Activated naive CD8-positive, alpha-beta T cell treated with anti-CD3 and anti-CD28 coated beads for 36 hours (primary cell): ENCODE measurements around the gene SPATC1L. TPM values are rescaled to one million over a fixed set of nuclear protein-coding genes. Genes with fewer than 3 reads are reported as not detected.
"Not testable (repeated sequence)": the region's sequence is repeated elsewhere in the genome, so short reads cannot be mapped to it uniquely, and the experiment has no call there.

Experiments
- DNase-seq: peaks from one replicate; pipeline ENCODE4 v3.0.0; 2021
- H3K27ac Mint-ChIP-seq: one replicate; pipeline ENCODE4 v1.8.0; 2022; ENCODE audit warnings: mild to moderate bottlenecking, moderate library complexity, mixed read lengths
- H3K27me3 Mint-ChIP-seq: one replicate; pipeline ENCODE4 v1.8.0; 2022; ENCODE audit warnings: mild to moderate bottlenecking, mixed read lengths
- H3K36me3 Mint-ChIP-seq: one replicate; pipeline ENCODE4 v1.8.0; 2021; ENCODE audit warnings: mild to moderate bottlenecking, mixed read lengths
- H3K4me1 Mint-ChIP-seq: one replicate; pipeline ENCODE4 v1.8.0; 2021; ENCODE audit warnings: mixed read lengths
- H3K4me3 Mint-ChIP-seq: one replicate; pipeline ENCODE4 v1.8.0; 2022; ENCODE audit warnings: mild to moderate bottlenecking, moderate library complexity, mixed read lengths
- H3K9me3 Mint-ChIP-seq: one replicate; pipeline ENCODE4 v1.8.0; 2022; ENCODE audit warnings: mixed read lengths
- total RNA-seq, 2 experiments: library from RNA; stranded (reverse); gene quantifications; one replicate each; pipeline ENCODE4 v1.2.3, GENCODE V29; 2021

Gene SPATC1L
- total RNA-seq, 2 experiments from 2014 or later, result 6.3 to 6.9 TPM

DNA sequence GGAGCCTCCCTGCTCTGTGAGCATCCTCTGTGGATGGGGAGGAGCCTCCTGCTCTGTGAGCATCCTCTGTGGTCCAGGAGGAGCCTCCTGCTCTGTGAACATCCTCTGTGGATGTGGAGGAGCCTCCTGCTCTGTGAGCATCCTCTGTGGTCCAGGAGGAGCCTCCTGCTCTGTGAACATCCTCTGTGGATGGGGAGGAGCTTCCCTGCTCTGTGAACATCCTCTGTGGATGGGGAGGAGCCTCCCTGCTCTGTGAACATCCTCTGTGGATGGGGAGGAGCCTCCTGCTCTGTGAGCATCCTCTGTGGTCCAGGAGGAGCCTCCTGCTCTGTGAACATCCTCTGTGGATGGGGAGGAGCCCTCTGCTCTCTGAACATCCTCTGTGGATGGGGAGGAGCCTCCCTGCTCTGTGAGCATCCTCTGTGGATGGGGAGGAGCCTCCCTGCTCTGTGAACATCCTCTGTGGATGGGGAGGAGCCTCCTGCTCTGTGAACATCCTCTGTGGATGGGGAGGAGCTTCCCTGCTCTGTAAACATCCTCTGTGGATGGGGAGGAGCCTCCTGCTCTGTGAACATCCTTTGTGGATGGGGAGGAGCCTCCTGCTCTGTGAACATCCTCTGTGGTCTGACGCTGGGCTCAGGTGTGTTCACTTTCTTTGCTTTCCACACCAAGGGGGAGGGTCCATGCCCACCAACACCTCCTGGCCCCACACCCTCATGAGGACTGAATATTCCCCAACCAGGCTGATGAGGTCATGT lies 13.6 kb downstream of the SPATC1L start:
- not testable (repeated sequence) for H3K27me3 Mint-ChIP-seq, H3K4me3 Mint-ChIP-seq, H3K4me1 Mint-ChIP-seq, H3K27ac Mint-ChIP-seq, DNase-seq
- Mint-ChIP-seq H3K36me3 (peaks cover 11% of the 10 kb centered on the region), H3K9me3 (peaks cover 12% of the 10 kb centered on the region)

DNA sequence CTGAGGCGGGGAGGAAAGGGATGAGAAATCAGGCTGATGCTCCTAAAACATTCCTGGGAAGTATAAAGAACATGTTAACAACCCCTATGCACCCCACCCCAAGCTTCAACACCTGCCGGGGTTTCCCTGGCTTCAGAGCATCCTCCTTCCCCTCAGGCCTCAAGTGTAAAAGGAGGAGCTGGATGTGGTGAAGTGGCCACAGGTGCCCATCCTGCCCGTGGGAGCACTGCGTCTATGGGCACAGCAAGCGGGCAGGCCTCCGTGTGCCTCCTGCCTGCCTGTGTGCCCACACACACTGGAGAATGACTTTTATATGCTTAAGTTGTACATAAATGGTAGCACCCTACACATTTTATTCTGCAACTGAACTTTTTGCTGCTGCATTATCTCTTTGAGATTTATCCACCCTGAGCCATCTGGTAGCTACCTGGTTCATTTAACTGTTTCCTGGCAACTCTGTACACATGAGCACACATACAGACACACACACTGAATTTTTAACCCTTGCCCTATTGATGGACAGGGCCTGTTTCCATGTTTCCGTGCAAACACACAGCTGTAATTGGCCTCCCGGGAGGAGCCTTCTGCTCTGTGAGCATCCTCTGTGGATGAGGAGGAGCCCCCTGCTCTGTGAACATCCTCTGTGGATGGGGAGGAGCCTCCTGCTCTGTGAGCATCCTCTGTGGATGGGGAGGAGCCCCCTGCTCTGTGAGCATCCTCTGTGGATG lies 15.4 kb downstream of the SPATC1L start:
- Mint-ChIP-seq H3K27ac (no peak overlapping the region), H3K4me1 (no peaks in the 10 kb centered on the region), H3K4me3 (no peak overlapping the region), H3K27me3 (no peaks in the 10 kb centered on the region), H3K9me3 (peaks cover 3% of the 10 kb centered on the region), H3K36me3 (no peaks in the 10 kb centered on the region)
- no peak for DNase-seq

DNA sequence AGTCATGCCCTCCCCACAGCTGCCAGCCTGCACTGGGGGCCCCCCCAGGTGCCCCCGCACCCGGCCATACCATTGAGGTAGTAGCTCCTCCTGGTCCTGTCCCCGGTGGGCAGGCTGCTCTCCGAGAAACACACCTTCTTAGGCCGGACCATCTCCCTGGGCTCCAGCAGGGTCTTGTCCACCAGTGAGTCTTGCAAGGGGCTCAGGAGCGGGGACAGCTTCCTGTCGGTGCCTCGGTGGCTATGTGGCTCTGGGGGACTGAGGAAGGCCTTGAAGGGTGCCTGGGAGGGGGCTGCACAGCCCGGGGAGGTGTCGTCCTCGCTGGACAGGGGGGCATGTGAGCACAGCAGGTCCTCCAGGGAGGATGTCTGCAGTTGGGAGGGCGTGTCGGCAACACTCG lies 16.0 kb downstream of the SPATC1L start:
- no peak for DNase-seq
- H3K27me3 Mint-ChIP-seq, result no peaks in the 10 kb centered on the region
- no peaks in the 10 kb centered on the region for H3K4me1 Mint-ChIP-seq
- no peak overlapping the region for H3K4me3 Mint-ChIP-seq
- H3K36me3 Mint-ChIP-seq, result no peaks in the 10 kb centered on the region
- H3K9me3 Mint-ChIP-seq, result no peaks in the 10 kb centered on the region
- no peak overlapping the region for H3K27ac Mint-ChIP-seq

DNA sequence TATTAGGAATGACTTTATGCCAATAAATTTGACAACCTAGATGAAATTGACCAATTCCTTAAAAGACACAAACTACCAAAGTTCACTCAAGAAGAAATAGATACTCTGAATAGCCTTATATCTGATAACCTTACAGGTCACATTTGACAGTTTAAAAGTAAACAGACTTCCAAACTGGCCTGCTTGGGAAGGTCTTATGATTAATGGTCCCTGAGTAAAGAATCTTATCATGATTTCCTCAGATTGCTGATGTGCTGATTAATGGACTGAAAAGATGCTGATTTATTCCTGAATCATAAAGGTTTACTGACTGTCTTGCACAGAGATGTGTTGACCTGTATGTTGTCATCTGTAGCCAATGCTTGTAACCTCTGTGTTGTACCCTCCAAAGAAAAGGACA lies 19.2 kb downstream of the SPATC1L start:
- no peak overlapping the region for H3K4me3 Mint-ChIP-seq
- no peak for DNase-seq
- H3K9me3 Mint-ChIP-seq, result no peaks in the 10 kb centered on the region
- H3K4me1 Mint-ChIP-seq, result no peaks in the 10 kb centered on the region
- H3K27me3 Mint-ChIP-seq, result no peaks in the 10 kb centered on the region
- H3K27ac Mint-ChIP-seq, result no peak overlapping the region
- peaks cover 1% of the 10 kb centered on the region for H3K36me3 Mint-ChIP-seq

DNA sequence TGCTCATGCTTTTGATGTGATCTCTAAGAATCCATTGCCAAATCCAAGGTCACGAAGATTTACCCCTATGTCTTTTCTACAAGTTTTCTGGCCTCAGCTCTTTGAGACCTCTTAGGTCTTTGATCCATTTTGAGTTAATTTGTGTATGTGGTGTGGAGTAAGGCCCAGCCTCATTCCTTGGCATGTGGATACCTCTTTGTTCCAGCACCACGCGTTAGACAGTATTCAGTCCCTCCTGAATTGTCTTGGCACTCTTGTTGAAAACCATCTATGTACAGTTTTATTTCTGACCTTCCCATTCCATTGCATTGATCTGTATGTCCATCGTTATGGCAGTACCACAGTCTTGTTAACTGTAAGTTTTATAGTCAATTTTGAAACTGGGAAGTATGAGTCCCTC lies 20.9 kb downstream of the SPATC1L start:
- Mint-ChIP-seq H3K27me3 (no peaks in the 10 kb centered on the region), H3K9me3 (no peaks in the 10 kb centered on the region), H3K27ac (no peak overlapping the region), H3K36me3 (peaks cover 1% of the 10 kb centered on the region), H3K4me3 (no peak overlapping the region), H3K4me1 (no peaks in the 10 kb centered on the region)
- DNase-seq, result no peak

DNA sequence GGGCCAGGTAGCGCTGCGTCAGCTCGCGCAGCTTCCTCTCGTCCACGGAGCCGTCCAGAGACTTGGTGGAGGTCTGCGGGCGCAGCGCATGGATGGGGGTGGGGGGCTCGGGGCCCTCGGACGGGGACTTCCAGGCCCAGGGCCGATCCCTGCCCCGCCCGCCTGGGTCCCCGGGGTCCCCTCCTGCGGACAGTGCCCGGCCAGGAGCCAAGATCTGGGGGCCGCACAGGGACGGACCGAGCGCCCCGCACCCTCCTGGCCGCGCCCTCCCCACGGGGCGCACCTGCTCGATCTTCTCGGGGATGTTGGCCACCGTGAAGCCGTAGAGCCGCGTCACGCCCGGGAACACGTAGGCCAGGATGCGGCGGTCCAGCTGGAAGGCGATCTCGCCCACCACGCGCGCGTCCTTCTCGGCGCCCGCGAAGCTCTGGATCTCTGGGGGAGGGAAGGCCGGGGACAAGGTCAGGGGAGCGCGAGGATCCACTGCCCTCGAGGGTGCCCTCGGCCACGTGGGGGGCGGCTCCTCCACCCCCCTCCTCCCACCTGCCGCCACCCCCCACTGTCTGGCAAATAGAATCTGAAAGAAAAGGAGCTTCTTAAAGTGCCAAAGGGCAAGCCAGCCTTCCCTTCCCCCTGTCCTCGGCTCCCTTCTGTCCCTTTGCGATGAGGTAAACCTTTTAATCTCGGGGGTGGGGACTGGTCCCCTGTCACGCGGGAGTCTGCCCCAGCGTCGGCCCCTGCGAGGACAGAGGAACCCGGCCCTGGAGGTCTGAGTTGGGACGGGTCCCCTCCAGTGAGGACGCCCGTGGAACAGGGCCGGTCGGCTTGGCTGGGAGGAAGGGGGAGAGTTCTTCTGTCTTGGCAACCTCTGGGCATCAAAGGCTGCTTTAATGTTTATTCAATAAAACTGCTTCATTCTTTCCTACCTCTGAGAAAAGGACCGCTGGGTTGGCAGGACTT lies 22.3 kb downstream of the SPATC1L start:
- Mint-ChIP-seq H3K4me3 (no peak overlapping the region), H3K27me3 (no peaks in the 10 kb centered on the region), H3K9me3 (no peaks in the 10 kb centered on the region), H3K27ac (no peak overlapping the region), H3K36me3 (peaks cover 1% of the 10 kb centered on the region), H3K4me1 (no peaks in the 10 kb centered on the region)
- DNase-seq, result no peak

DNA sequence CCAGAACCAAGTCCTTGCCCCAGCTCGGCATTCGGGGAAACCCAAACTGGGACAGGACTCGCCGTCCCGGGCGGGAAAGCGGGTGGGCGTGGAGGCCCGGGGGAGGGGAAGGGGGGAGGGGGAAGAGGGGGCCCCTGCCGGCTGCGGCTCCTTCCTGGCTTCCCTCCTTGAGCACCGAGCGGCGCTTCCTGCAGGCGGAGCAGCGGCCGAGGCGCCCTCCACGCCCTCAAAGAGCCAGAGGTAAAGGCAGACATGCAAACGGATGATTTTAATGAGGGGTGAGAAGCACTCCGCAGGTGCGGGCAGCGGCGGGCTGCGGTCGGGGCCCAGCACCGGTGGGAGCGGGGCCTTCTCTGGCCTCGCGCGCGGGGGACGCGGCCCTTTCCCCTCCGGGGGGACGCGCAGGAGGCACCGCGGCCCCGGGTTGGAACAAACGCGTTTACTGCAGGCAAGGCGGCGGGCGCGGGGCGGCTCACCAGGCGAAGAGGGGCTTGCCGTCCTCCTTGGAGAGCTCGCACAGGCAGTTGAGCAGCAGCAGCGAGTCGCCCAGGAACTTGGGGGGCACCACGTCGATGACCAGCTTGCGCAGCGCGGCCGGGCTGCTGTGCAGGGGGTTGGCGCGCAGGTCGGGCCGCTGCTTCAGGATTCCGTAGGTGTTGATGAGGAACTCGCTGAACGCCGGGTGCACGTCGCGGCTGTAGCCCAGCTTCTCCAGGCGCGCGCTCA lies 23.2 kb downstream of the SPATC1L start:
- H3K36me3 Mint-ChIP-seq, result peaks cover 1% of the 10 kb centered on the region
- no peaks in the 10 kb centered on the region for H3K27me3 Mint-ChIP-seq
- H3K27ac Mint-ChIP-seq, result no peak overlapping the region
- no peak overlapping the region for H3K4me3 Mint-ChIP-seq
- no peaks in the 10 kb centered on the region for H3K4me1 Mint-ChIP-seq
- no peaks in the 10 kb centered on the region for H3K9me3 Mint-ChIP-seq
- DNase-seq, result peak; percentile 24

DNA sequence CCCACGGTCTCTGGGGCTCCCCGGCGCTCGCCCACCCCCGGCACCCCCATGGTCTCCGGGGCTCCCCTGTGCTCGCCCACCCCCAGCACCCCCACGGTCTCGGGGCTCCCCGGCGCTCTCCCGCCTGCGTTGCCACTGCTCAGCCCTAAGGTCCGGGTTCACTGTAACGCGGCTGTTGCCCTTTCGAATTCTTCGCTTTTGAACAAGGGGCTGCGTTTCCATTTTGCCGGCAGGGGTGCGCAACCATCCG lies 23.7 kb downstream of the SPATC1L start:
- Mint-ChIP-seq H3K36me3 (peaks cover 1% of the 10 kb centered on the region), H3K9me3 (no peaks in the 10 kb centered on the region), H3K27ac (no peak overlapping the region), H3K4me1 (no peaks in the 10 kb centered on the region), H3K4me3 (no peak overlapping the region), H3K27me3 (no peaks in the 10 kb centered on the region)
- no peak for DNase-seq

DNA sequence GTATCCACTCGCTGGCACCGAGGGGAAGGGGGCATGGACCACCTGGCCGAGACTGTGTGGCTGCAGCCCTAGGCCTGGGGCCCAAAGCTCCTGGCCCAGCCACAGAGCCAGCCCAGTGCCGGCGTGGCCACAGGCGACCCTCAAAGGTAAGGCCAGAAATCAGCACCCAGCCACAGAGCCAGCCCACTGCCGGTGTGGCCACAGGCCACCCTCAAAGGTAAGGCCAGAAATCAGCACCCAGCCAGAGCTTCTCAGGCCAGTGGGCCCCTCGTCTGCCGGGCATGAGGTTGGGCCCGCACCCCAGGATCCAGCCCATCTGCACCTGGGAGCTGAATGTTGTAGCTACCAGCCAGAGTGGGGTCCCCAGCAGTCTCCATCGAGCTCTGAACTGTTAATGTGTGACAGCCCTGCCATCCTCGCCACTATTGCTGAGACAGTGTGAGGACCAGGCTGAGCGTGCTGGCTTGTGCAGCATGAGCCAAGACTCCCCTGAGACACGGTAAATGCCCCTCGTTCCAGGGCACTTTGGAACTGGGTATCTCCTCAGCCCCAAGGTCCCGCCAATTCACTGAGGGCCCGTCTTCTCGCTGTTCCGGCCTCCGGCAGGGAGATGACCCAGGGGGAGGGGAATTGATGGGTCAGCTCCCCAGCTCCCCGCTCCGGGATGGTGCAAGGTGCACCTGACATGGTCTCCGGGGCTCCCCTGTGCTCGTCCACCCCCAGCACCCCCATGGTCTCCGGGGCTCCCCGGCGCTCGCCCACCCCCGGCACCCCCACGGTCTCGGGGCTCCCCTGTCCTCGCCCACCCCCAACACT lies 24.2 kb downstream of the SPATC1L start:
- Mint-ChIP-seq H3K27ac (no peak overlapping the region), H3K4me1 (no peaks in the 10 kb centered on the region), H3K27me3 (no peaks in the 10 kb centered on the region), H3K9me3 (no peaks in the 10 kb centered on the region), H3K4me3 (no peak overlapping the region), H3K36me3 (peaks cover 1% of the 10 kb centered on the region)
- DNase-seq, result no peak

DNA sequence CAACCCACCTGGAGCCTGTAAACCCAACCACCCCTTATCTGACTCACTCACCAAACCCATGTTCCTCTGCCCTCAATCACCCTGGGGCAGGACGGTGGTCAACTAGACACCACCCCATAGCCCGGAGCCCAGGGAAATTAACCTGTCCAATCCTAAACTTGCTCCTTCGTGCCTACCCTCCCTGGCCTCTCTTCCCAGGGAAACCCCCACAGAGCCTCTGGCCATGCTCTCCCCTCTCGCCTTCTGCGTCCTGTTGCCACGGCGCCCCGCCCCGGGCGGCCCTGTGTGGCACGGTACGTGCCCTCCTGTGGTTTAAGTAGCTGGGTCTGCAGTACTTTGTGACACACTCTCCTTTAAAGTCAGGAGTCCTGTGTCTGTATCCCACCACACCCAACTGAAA lies 24.9 kb downstream of the SPATC1L start:
- H3K27ac Mint-ChIP-seq, result no peak overlapping the region
- H3K4me3 Mint-ChIP-seq, result no peak overlapping the region

DNA sequence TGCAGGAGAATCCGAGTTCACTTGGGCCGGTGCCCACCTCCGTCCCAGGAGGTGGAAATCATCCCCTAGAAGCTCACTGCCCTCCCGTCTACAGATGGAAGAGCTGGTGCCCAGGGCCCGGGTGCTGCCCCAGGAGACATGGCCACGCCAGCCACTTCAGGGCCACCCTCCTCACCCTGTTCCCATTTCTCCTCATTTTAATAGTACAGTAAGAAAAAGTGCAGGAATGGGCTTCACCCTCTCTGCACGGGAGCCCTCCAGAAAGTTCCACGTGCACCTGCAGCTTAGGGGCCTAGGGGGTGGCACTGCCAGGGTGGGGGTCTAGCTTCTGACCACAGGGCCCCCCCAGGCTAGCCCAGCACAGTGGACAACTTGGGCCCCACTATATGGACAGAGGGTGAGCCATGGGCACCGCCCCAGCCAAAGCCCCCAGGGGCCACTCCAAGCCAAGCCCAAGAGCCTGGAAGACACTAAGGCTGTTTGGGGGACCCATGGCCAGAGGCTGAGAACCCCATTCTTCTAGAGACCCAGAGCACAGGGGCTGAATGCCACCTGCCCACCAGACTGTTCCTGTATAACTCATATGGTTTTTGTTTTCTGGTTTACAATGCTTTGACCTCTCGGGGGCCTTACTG lies 25.5 kb downstream of the SPATC1L start:
- Mint-ChIP-seq H3K4me3 (no peak overlapping the region), H3K27ac (no peak overlapping the region), H3K36me3 (peaks cover 1% of the 10 kb centered on the region), H3K9me3 (no peaks in the 10 kb centered on the region), H3K4me1 (no peaks in the 10 kb centered on the region), H3K27me3 (no peaks in the 10 kb centered on the region)
- DNase-seq, result no peak

More for the DNA sequence above, 24.9 kb downstream of the SPATC1L start:
- Mint-ChIP-seq H3K27me3 (no peaks in the 10 kb centered on the region), H3K36me3 (peaks cover 1% of the 10 kb centered on the region), H3K9me3 (no peaks in the 10 kb centered on the region), H3K4me1 (no peaks in the 10 kb centered on the region)
- DNase-seq, result no peak

DNA sequence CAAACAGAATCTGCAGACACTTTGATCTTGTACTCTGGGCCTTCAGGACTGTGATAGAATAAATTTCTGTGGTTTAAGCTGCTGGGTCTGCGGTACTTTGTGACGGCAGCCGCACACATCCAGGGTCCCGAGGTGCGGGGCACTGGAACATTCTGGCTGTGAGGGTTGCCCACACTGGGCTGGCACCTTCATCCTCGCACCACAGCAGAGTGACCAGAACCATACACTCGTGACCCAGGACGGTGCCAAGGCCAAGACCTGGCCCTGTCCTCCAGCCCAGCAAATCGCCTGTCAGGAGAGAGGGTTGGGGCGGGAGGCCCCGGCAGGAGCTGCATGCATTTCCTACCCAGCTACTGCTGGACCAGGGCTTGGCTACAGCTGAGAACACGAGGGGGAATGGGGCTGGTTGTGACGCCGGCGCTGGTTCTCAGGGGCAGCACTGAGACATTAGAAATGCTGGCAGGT lies 26.2 kb downstream of the SPATC1L start:
- Mint-ChIP-seq H3K36me3 (peaks cover 1% of the 10 kb centered on the region), H3K27ac (no peak overlapping the region), H3K4me3 (no peak overlapping the region), H3K27me3 (no peaks in the 10 kb centered on the region), H3K9me3 (no peaks in the 10 kb centered on the region), H3K4me1 (no peaks in the 10 kb centered on the region)
- DNase-seq, result no peak

DNA sequence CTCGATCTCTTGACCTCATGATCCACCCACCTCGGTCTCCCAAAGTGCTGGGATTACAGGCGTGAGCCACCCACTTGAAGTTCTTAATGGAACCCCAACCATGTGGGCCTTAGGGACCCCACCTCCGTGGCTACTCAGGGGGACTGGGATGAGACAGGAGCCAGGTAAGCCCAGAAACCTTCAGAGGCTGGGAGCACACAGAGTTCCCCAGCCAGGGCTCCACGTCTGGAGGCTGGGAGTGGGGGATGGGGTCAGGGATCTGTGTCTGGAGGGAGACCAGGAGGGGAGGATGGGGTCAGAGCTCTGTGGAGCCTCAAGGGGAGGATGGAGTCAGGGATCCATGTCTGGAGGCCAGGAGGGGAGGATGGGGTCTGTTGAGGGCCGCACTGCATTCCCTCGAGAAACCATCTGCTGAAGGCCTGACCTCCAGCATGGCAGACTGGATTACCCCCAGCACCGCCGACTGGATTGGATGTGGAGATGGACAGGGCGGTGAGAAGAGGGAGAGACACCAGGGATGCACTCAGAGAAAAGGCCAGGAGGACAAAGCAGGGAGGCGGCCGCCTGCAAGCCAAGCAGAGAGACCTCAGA lies 26.8 kb downstream of the SPATC1L start:
- Mint-ChIP-seq H3K4me1 (peaks cover 2% of the 10 kb centered on the region), H3K4me3 (no peak overlapping the region), H3K36me3 (peaks cover 1% of the 10 kb centered on the region), H3K27me3 (no peaks in the 10 kb centered on the region), H3K27ac (no peak overlapping the region), H3K9me3 (no peaks in the 10 kb centered on the region)
- no peak for DNase-seq
